ENCODE results near the gene CNTNAP2. TPM values are rescaled to one million over a fixed set of nuclear protein-coding genes. Genes with fewer than 3 reads are reported as not detected.

CNTNAP2 gene
- total and polyA plus RNA-seq, 9 of the 15 experiments (the other 6 are each of a cell fraction or from before 2014, with no cell fraction given), result 0.04 to 0.62 (median 0.09) TPM; not detected in 4

GRCh38 chr7:147885869-147886268, 1769.3 kb downstream of the CNTNAP2 start (continued):
- TF ChIP-seq ID3 (CRISPR knock-in tag; IDR thresholded peaks at IDR 0.05) (no peak), ID3 (tag; IDR thresholded peaks at IDR 0.05) (no peak), ZFP36 (IDR thresholded peaks at IDR 0.05; ENCODE audit: low read depth, low read length, partially characterized antibody) (no peak)

- DNase-seq (ENCODE audit: extremely low read depth in 1 of 4, low spot score in 3 of 4) (no peak), ATAC-seq (no peak), FAIRE-seq (no peak)
- Histone ChIP-seq H3K4me1 (replicated peaks in 1 of 2; ENCODE audit: control insufficient read depth in 2 of 2, insufficient read depth in 2 of 2, low read length in 2 of 2) (no peaks in the 10 kb centered on the region), H3K27ac (ENCODE audit: extremely low read depth, low read depth, low read length) (no peak overlapping the region), H3K36me3 (ENCODE audit: control insufficient read depth, insufficient read depth, low read length) (no peaks in the 10 kb centered on the region), H3K4me3 (no peak overlapping the region), H2AFZ (ENCODE audit: low read depth, low read length) (no peak overlapping the region), H3K4me2 (ENCODE audit: insufficient read depth, low read length) (no peak overlapping the region), H4K20me1 (replicated peaks; ENCODE audit: control insufficient read depth, insufficient read depth, low read length) (no peaks in the 10 kb centered on the region), H3K27me3 (ENCODE audit: control insufficient read depth in 2 of 2, insufficient read depth in 2 of 2, low read length in 2 of 2) (no peaks in the 10 kb centered on the region), H3K9me1 (ENCODE audit: control insufficient read depth, insufficient read depth, low read length) (no peaks in the 10 kb centered on the region), H3K9ac (ENCODE audit: insufficient read depth in 1 of 2, low read depth in 2 of 2, low read length in 2 of 2) (no peak overlapping the region), H3K79me2 (ENCODE audit: control insufficient read depth, insufficient read depth, low read length) (no peaks in the 10 kb centered on the region), H3K9me3 (replicated peaks; ENCODE audit: control insufficient read depth, insufficient read depth, low read depth, low read length) (no peaks in the 10 kb centered on the region)
- CTCF ChIA-PET (ENCODE audit: low intra/inter-chr PET ratio), result no interaction called here
- POLR2A ChIA-PET, result no interaction called here
- BruUV-seq (replicated peaks), result no TSS peak
- TF ChIP-seq CBX1 (IDR thresholded peaks at IDR 0.05; ENCODE audit: low read depth) (no peak), FOXA3 (CRISPR knock-in tag; conservative IDR thresholded peaks at IDR 0.05 in 1 of 2, IDR thresholded peaks at IDR 0.05 in 1 of 2) (no peak), NFIC (IDR thresholded peaks at IDR 0.05) (no peak)
- in situ Hi-C loops (cut with MboI), result no loop called here
- 1% methylated on average over 4 of the region's 4 CpGs for WGBS (ENCODE audit: insufficient coverage, low coverage, missing lambda C conversion rate)
- intact Hi-C loops (cut with micrococcal nuclease), result no loop called here
Observed at GRCh38 chr7:147894271-147894670, 1777.7 kb downstream of the CNTNAP2 start.
